ENCODE data around the gene FAM20A. TPM values are rescaled to one million over a fixed set of nuclear protein-coding genes. Genes with fewer than 3 reads are reported as not detected.
"Not testable (repeated sequence)": the region's sequence is repeated elsewhere in the genome, so short reads cannot be mapped to it uniquely, and the experiment has no call there.

FAM20A gene
- polyA plus RNA-seq, 3 donors, result 0.91 to 1.6 TPM; not detected in 1

- peaks cover 95% of the 10 kb centered on the region for H4K20me1 ChIP-seq (ENCODE audit: insufficient read depth, low read length)
- H3K36me3 Mint-ChIP-seq, result peaks cover 72 to 81% of the 10 kb centered on the region in 2 donors
- H3K36me3 ChIP-seq (replicated peaks in 1 of 2; ENCODE audit: control insufficient read depth in 1 of 2, insufficient read depth in 2 of 2, low read length in 2 of 2), result peaks cover 70 to 93% of the 10 kb centered on the region in 2 donors
- TF ChIP-seq CTCF (IDR thresholded peaks at IDR 0.05), result no peak
- H3K27ac Mint-ChIP-seq, result peak overlapping the region; percentile 6 to 72 (median 60)
- H3K27me3 ChIP-seq (ENCODE audit: control insufficient read depth in 2 of 2, insufficient read depth in 2 of 2, low read length in 2 of 2), result no peaks in the 10 kb centered on the region
- no peak for DNase-seq
- H2AFZ ChIP-seq (ENCODE audit: insufficient read depth, low read depth, low read length, poor library complexity, severe bottlenecking), result no peak overlapping the region
- peaks cover 87% of the 10 kb centered on the region for H3K79me2 ChIP-seq (ENCODE audit: insufficient read depth, low read length)
- no peak overlapping the region for H3K4me3 Mint-ChIP-seq
- H3K27ac ChIP-seq (ENCODE audit: low read depth in 1 of 2, low read length in 2 of 2), result peak overlapping the region in 1 of 2 donors; percentile 59
- H3K9ac ChIP-seq (ENCODE audit: insufficient read depth, low read length, poor library complexity, severe bottlenecking), result no peak overlapping the region
- H3K4me2 ChIP-seq (replicated peaks; ENCODE audit: extremely low read depth, low read length, poor library complexity, severe bottlenecking), result no peak overlapping the region
- H3K27me3 Mint-ChIP-seq (ENCODE audit: low read depth in 3 of 3), result peaks cover 0 to under 1% (median 0%) of the 10 kb centered on the region in 3 donors
- no peaks in the 10 kb centered on the region for H3K9me3 ChIP-seq (replicated peaks in 1 of 2; ENCODE audit: control insufficient read depth in 1 of 2, insufficient read depth in 1 of 2, low read length in 2 of 2)
- intact Hi-C loops (cut with micrococcal nuclease), result loop anchor here in 1 of 2 donors (10.0 kb wide), 1 partner anchor 725 kb away; no protein-coding TSS in a partner anchor
- no CpG with 5 or more reads among the region's 1 CpG for WGBS (ENCODE audit: insufficient coverage)
- H3K4me3 ChIP-seq (replicated peaks in 1 of 3; ENCODE audit: low read depth in 2 of 3, low read length in 3 of 3), result no peak overlapping the region
- H3K9me3 Mint-ChIP-seq, result peaks cover 0 to 5% (median 0%) of the 10 kb centered on the region in 7 donors
- H3K4me1 ChIP-seq (ENCODE audit: control insufficient read depth in 1 of 2, insufficient read depth in 2 of 2, low read length in 2 of 2), result peaks cover 8 to 15% of the 10 kb centered on the region in 2 donors
- H3K4me1 Mint-ChIP-seq, result peaks cover 21% of the 10 kb centered on the region
These were observed 81.3 kb downstream of the FAM20A start for GRCh38 chr17:68519911-68520310.

- H3K9me3 ChIP-seq (replicated peaks in 1 of 2; ENCODE audit: control insufficient read depth in 1 of 2, insufficient read depth in 1 of 2, low read length in 2 of 2); H3K4me3 Mint-ChIP-seq; H3K9me3 Mint-ChIP-seq; H3K4me2 ChIP-seq (replicated peaks; ENCODE audit: extremely low read depth, low read length, poor library complexity, severe bottlenecking); H3K4me3 ChIP-seq (replicated peaks in 1 of 3; ENCODE audit: low read depth in 2 of 3, low read length in 3 of 3); H3K27me3 ChIP-seq (ENCODE audit: control insufficient read depth in 2 of 2, insufficient read depth in 2 of 2, low read length in 2 of 2); H2AFZ ChIP-seq (ENCODE audit: insufficient read depth, low read depth, low read length, poor library complexity, severe bottlenecking); DNase-seq; H3K27me3 Mint-ChIP-seq (ENCODE audit: low read depth in 3 of 3); H3K9ac ChIP-seq (ENCODE audit: insufficient read depth, low read length, poor library complexity, severe bottlenecking): not testable (repeated sequence)
- Histone ChIP-seq H3K27ac (ENCODE audit: low read depth in 1 of 2, low read length in 2 of 2) (peak overlapping the region in 1 of 2 donors; percentile 59), H3K79me2 (ENCODE audit: insufficient read depth, low read length) (peaks cover 93% of the 10 kb centered on the region), H3K4me1 (ENCODE audit: control insufficient read depth in 1 of 2, insufficient read depth in 2 of 2, low read length in 2 of 2) (peaks cover 17 to 24% of the 10 kb centered on the region in 2 donors), H4K20me1 (ENCODE audit: insufficient read depth, low read length) (peaks cover 96% of the 10 kb centered on the region), H3K36me3 (replicated peaks in 1 of 2; ENCODE audit: control insufficient read depth in 1 of 2, insufficient read depth in 2 of 2, low read length in 2 of 2) (peaks cover 63 to 86% of the 10 kb centered on the region in 2 donors)
- WGBS (ENCODE audit: insufficient coverage), result 88% methylated on average over 1 of the region's 3 CpGs
- Mint-ChIP-seq H3K4me1 (peaks cover 29% of the 10 kb centered on the region), H3K27ac (peak overlapping the region; percentile 19 to 81 (median 59)), H3K36me3 (peaks cover 67 to 73% of the 10 kb centered on the region in 2 donors)
- intact Hi-C loops (cut with micrococcal nuclease), result loop anchor here in 1 of 2 donors (10.0 kb wide), 1 partner anchor 726 kb away; no protein-coding TSS in a partner anchor
These were observed 82.1 kb downstream of the FAM20A start for GRCh38 chr17:68519051-68519450.

Measured in CD14-positive monocyte (primary cell).